SU-DHL-6 (cell line): ENCODE measurements around the gene DCT.

Experiments
- H2AFZ ChIP-seq: fragments of 200-600 bp; sonication (generic); 2 replicates; pipeline ENCODE4 v1.6.1; 2014; ENCODE audit warnings: low read depth, mild to moderate bottlenecking, moderate library complexity, mixed read lengths, antibody characterized with exemption, low read length; ENCODE audit not compliant: severe bottlenecking
- H3F3A ChIP-seq: fragments of 200-600 bp; shearing (Covaris generic); 2 replicates; pipeline ENCODE4 v1.6.0; 2016; ENCODE audit warnings: antibody characterized with exemption, mild to moderate bottlenecking; ENCODE audit not compliant: insufficient read depth
- H3K27ac ChIP-seq: fragments of 200-600 bp; sonication (generic); 2 replicates; pipeline ENCODE4 v1.5.1; 2016; ENCODE audit warnings: low read depth, mild to moderate bottlenecking, low read length, moderate library complexity, mixed read lengths
- H3K27me3 ChIP-seq: fragments of 200-600 bp; sonication (generic), shearing (Covaris generic); 2 replicates; pipeline ENCODE4 v1.6.0; 2014; ENCODE audit warnings: mild to moderate bottlenecking, low read length
- H3K36me3 ChIP-seq: fragments of 200-600 bp; sonication (generic); 2 replicates; pipeline ENCODE4 v1.6.1; 2014; ENCODE audit warnings: mild to moderate bottlenecking, low read length, mixed read lengths
- H3K4me2 ChIP-seq: fragments of 300-600, 200-600 bp; shearing (Covaris generic), sonication (generic); 2 replicates; pipeline ENCODE4 v1.6.0; 2014; ENCODE audit warnings: low read length, low read depth, mild to moderate bottlenecking; ENCODE audit not compliant: poor library complexity, severe bottlenecking
- H3K4me3 ChIP-seq: fragments of 200-600 bp; sonication (generic); 2 replicates; pipeline ENCODE4 v1.5.1; 2014; ENCODE audit warnings: antibody characterized with exemption, low read length, mild to moderate bottlenecking, mixed read lengths; ENCODE audit not compliant: insufficient read depth, poor library complexity, severe bottlenecking
- H3K79me2 ChIP-seq: fragments of 200-600 bp; sonication (generic); 2 replicates; pipeline ENCODE4 v1.6.1; 2014; ENCODE audit warnings: mild to moderate bottlenecking, low read length, moderate library complexity; ENCODE audit not compliant: insufficient read depth
- H3K9ac ChIP-seq: fragments of 200-600 bp; sonication (generic); 2 replicates; pipeline ENCODE4 v1.7.0; 2014; ENCODE audit warnings: mild to moderate bottlenecking, low read length
- H3K9me2 ChIP-seq: fragments of 200-600 bp; sonication (generic); replicated peaks from 2 replicates; pipeline ENCODE4 v1.6.1; 2014; ENCODE audit warnings: low read length; ENCODE audit not compliant: insufficient read depth
- H3K9me3 ChIP-seq: fragments of 200-600 bp; sonication (generic); 2 replicates; pipeline ENCODE4 v1.6.1; 2014; ENCODE audit warnings: low read length, mixed read lengths; ENCODE audit not compliant: insufficient read depth
- H4K20me1 ChIP-seq: fragments of 200-600 bp; sonication (generic); 2 replicates; pipeline ENCODE4 v1.6.1; 2014; ENCODE audit warnings: low read depth, mild to moderate bottlenecking, antibody characterized with exemption, low read length, moderate library complexity, mixed read lengths
- EZH2phosphoT487 ChIP-seq: fragments of 200-600 bp; sonication (generic), shearing (Covaris generic); conservative IDR thresholded peaks from 2 replicates; pipeline ENCODE4 v1.6.1; 2018; ENCODE audit warnings: mild to moderate bottlenecking, antibody characterized with exemption, low read length, moderate library complexity, mixed read lengths
- TF ChIP-seq, protein P1 (sequence below): fragments of 200-600 bp; sonication (generic); IDR thresholded peaks from one replicate; pipeline ENCODE4 v1.5.1; 2017; ENCODE audit warnings: antibody characterized with exemption, mild to moderate bottlenecking, low read length, moderate library complexity; ENCODE audit not compliant: insufficient read depth, poor library complexity, severe bottlenecking

The DCT gene

DNA sequence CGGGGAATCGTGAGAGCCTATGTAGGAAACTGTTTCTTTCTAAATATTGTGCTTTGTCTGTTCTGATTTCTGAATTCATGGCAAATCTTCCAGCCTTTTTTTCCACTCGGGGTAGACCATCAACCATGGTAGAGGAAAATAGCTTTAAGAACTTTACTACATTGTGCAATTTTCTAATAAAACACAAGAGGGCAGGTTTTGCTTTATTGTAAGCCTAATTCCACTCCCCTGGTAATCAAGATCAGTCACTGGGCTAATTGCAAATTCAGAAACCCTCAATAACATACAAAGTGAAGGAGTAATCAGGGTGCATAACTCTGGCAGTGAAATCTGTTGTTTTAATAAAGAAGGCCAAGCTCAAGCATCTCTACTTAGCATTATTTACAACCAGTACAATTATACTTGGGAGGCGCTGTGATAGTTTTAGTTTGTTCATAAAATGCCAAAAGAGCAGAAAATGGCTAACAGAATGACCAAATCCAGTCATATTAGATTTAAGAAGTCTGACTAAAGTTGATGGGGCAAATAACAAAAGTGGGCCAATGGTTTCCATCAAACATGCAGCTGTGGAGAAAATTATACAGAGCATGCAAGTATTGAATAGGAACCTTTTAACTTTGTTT lies 43.8 kb downstream of the DCT start:
- no peaks in the 10 kb centered on the region for H3K79me2 ChIP-seq
- H3K36me3 ChIP-seq, result no peaks in the 10 kb centered on the region
- no peak overlapping the region for H3K4me3 ChIP-seq
- no peaks in the 10 kb centered on the region for H3K9me3 ChIP-seq
- no peaks in the 10 kb centered on the region for H3K9me2 ChIP-seq
- no peaks in the 10 kb centered on the region for H4K20me1 ChIP-seq
- no peak overlapping the region for H3K27ac ChIP-seq
- H2AFZ ChIP-seq, result no peak overlapping the region
- no peaks in the 10 kb centered on the region for H3K27me3 ChIP-seq
- H3K9ac ChIP-seq, result no peak overlapping the region
- TF ChIP-seq EZH2phosphoT487, result no peak
- TF ChIP-seq, protein P1, sequence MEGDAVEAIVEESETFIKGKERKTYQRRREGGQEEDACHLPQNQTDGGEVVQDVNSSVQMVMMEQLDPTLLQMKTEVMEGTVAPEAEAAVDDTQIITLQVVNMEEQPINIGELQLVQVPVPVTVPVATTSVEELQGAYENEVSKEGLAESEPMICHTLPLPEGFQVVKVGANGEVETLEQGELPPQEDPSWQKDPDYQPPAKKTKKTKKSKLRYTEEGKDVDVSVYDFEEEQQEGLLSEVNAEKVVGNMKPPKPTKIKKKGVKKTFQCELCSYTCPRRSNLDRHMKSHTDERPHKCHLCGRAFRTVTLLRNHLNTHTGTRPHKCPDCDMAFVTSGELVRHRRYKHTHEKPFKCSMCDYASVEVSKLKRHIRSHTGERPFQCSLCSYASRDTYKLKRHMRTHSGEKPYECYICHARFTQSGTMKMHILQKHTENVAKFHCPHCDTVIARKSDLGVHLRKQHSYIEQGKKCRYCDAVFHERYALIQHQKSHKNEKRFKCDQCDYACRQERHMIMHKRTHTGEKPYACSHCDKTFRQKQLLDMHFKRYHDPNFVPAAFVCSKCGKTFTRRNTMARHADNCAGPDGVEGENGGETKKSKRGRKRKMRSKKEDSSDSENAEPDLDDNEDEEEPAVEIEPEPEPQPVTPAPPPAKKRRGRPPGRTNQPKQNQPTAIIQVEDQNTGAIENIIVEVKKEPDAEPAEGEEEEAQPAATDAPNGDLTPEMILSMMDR, result peak; percentile 31
- H3F3A ChIP-seq, result no peaks in the 10 kb centered on the region
- H3K4me2 ChIP-seq, result no peak overlapping the region

DNA sequence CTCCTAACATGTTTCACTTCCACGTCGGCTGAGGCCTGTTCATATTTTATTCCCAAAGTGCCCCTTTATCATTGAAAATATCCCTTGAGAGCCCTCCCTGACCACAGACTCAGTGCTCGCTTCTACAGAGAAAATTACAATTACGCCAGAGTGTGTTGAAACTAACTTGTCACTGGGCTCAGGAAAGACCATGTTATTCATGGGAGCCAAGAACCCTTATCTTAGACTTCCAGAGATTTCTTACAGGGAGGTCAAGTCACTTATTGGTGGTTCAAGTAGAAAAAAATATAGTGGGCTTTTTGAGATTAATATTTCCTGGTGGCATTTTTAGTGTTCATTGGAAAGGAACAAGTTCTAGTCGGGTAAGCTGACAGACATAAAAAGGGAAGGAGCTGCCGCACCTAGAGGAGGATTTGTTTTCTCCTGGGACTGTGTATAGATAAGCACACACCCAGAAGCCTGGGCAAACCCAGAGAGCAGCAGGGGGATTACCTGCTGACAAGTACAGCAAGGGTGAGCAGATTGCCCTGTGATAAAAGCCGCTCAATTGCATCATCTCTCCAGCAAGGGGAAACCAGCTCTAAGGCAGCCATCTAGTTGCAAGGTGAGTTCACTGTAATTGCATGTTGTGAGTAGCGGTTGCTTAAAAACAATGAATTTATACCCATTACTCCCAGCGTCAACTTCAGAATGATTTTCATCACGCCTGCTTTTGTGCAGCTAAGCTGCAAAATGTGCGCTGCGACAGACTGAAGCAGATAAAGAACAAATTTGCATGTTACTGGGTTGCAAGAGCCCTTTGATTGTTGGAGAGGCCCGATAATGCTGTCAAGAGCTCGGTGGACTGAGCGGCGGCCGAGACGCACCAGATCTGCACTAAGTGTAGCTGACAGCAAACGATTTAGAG lies 46.2 kb downstream of the DCT start:
- no peak for TF ChIP-seq EZH2phosphoT487
- TF ChIP-seq, protein P1, result no peak
- Histone ChIP-seq H3K9me3 (no peaks in the 10 kb centered on the region), H3K4me3 (no peak overlapping the region), H3K27me3 (no peaks in the 10 kb centered on the region), H3K9me2 (no peaks in the 10 kb centered on the region), H3F3A (no peaks in the 10 kb centered on the region), H3K79me2 (no peaks in the 10 kb centered on the region), H3K27ac (no peak overlapping the region), H3K4me2 (no peak overlapping the region), H4K20me1 (no peaks in the 10 kb centered on the region), H3K36me3 (no peaks in the 10 kb centered on the region), H2AFZ (no peak overlapping the region), H3K9ac (no peak overlapping the region)

DNA sequence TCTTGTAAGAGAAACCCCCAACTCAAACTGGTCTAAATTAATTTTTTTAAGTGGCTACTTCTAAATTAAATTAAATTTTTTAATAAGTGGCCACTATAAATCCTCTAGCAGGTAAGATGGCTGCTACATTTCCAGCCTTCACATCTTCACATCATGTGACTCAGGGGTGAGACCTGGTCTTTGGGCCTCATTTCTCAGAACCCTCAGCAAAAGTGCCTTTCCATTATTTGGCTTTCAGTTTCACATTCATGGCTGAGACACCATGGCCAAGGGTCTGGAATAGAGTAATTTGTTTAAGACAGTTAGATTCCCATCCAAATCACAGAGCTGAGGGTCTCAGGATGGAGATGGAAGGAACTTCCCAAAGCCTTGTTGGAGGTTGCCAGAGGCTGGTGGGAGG lies 47.5 kb downstream of the DCT start:
- H3K4me3 ChIP-seq, result no peak overlapping the region
- no peak overlapping the region for H3K4me2 ChIP-seq
- H3K9me2 ChIP-seq, result no peaks in the 10 kb centered on the region
- H3K9me3 ChIP-seq, result no peaks in the 10 kb centered on the region
- no peaks in the 10 kb centered on the region for H3K27me3 ChIP-seq
- no peaks in the 10 kb centered on the region for H3K79me2 ChIP-seq
- H4K20me1 ChIP-seq, result no peaks in the 10 kb centered on the region
- H3F3A ChIP-seq, result no peaks in the 10 kb centered on the region
- no peak for TF ChIP-seq EZH2phosphoT487
- no peak overlapping the region for H3K27ac ChIP-seq
- no peaks in the 10 kb centered on the region for H3K36me3 ChIP-seq
- H2AFZ ChIP-seq, result no peak overlapping the region
- H3K9ac ChIP-seq, result no peak overlapping the region

DNA sequence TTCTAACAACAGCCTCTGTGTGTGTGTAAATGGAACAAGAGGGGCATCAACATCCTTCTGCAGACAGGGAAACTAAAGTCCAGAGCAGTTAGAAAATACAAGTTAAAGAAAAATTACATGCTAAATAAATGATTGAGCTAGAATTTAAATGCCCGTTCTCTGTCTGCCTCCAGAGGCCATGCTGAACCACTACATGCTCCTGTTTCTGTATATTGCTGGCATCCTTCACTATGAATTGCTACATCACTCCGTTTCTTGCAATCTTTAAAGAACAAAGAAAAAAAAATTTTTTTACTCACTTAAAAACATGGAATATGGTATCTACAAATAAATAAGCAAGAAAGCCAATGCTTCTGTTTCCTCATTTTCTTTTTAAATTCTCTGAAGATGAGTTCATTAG lies 47.9 kb downstream of the DCT start:
- no peak overlapping the region for H3K4me3 ChIP-seq
- no peaks in the 10 kb centered on the region for H3K36me3 ChIP-seq
- no peaks in the 10 kb centered on the region for H3K27me3 ChIP-seq
- H3K79me2 ChIP-seq, result no peaks in the 10 kb centered on the region
- no peak overlapping the region for H3K4me2 ChIP-seq
- no peak overlapping the region for H3K9ac ChIP-seq
- no peak overlapping the region for H3K27ac ChIP-seq
- H4K20me1 ChIP-seq, result no peaks in the 10 kb centered on the region
- H3F3A ChIP-seq, result no peaks in the 10 kb centered on the region
- no peak for TF ChIP-seq EZH2phosphoT487
- TF ChIP-seq, protein P1, result no peak
- no peaks in the 10 kb centered on the region for H3K9me2 ChIP-seq
- no peak overlapping the region for H2AFZ ChIP-seq
- H3K9me3 ChIP-seq, result no peaks in the 10 kb centered on the region
